ENCODE measurements around the gene OVCA2.

- no peak for TF ChIP-seq ZNF274 (IDR thresholded peaks at IDR 0.05; ENCODE audit: low read depth, low read length)
- TF ChIP-seq POLR2A (IDR thresholded peaks at IDR 0.05; ENCODE audit: borderline replicate concordance, extremely low read depth, insufficient read depth, insufficient read length), result no peak
- no peak for TF ChIP-seq CTCF (IDR thresholded peaks at IDR 0.05 in 2 of 3, conservative IDR thresholded peaks at IDR 0.05 in 1 of 3; ENCODE audit: borderline replicate concordance in 1 of 3, insufficient read depth in 1 of 3, low read depth in 2 of 3, low read length in 2 of 3)
- TF ChIP-seq ELF1 (IDR thresholded peaks at IDR 0.05; ENCODE audit: borderline replicate concordance, low read depth), result no peak
- no peak for TF ChIP-seq TCF7L2 (IDR thresholded peaks at IDR 0.05; ENCODE audit: borderline replicate concordance, extremely low read depth, insufficient read depth, insufficient read length)
- no peak for TF ChIP-seq POLR2AphosphoS5 (IDR thresholded peaks at IDR 0.05; ENCODE audit: low read depth, low read length)
- no peak for TF ChIP-seq EZH2phosphoT487 (IDR thresholded peaks at IDR 0.05; ENCODE audit: borderline replicate concordance)
Observed at GRCh38 chr17:2082003-2082781, 40.4 kb downstream of the OVCA2 start.

All from HCT116 (cell line).